Measurements from ENCODE around the gene TFF2.

The TFF2 gene

GRCh38 chr21:42383331-42383730, 32.5 kb upstream of the TFF2 start:
- DNase-seq = no peak

DNA sequence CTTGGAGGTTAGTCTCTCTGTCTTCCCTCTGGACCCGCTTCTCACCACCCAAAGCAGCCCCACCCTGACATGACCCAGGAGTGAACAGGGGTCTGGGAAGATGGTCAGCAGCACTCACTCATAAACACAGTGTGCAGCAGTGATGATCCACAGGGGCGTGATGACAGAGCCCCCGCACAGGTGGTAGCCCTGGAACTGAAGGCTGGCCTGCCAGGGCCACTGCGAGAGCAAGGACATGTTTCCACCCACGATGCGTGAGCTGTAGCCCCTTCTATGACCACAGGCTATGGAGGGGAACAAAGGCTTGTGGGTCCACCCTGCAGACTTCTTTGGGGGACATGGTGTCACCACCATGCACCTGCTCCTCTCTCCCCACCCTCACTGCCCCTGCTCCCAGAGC, 32.1 kb upstream of the TFF2 start:
- DNase-seq = no peak

DNA sequence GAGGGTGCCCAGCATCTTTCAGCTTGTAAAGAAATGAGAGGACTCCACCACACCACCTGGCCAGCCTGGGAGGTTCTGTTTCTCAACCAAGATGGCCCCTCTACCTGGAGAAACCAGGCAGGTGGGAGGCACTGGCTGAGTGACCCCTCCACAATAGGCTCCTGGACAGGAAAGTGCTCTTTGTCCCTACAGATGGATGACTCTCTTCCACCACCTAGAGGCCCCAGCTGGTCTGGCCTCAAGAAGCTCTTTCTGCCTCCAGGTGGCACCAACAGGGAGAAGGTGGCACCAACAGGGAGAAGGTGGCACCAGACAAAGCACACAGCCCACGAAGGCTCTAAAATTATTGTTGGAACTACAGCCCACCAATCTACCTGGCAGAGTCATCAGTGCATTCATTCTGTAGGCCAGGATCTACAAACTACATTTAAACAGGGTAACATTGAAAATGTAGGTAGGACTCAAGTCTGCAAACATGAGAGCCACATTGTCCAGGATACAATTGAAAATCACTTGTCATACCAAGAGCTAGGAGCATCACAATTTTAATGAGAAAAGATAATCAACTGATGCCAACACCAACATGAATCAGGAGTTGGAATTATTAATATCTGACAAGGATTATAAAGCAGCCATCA, 30.7 kb upstream of the TFF2 start:
- DNase-seq = peak; percentile 49

DNA sequence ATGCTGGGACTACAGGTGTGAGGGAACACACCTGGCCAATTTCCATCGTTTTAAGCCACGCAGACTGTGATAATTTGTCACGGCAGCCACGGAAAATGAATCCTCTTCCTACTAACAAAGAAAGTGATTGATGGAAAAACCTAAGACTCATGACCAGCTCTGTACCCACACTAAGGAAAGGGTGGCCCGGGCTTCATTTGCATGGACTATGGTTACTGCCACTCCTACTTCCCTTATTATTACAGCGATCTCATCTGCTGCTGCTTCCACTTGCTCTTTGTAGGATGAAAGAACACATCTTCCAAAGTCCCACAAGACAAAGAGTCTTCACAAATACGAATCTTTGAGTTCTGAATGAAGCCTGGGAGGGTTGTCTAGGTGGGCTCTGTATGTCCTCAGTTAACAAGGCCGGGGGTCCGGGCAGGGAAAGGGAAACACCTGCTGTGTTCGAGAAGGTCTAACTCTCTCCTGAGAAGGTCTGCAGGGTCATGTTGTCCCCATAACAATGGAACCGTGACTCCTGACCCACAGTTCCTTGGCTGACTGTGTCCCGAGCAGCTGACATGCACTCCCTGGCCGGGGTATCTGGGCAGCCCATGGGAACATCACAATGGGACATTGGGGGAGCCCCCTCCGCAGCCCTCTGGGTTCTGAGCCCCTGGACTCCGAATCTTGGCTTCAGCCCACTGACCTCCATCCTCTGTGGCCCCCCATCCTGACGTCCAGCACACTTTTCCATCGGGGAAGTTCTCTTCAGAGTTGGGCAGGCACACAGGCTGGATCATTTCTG, 28.8 kb upstream of the TFF2 start:
- no peak for DNase-seq

- no peak for DNase-seq
Measured at GRCh38 chr21:42378418-42378817, 27.6 kb upstream of the TFF2 start.

DNA sequence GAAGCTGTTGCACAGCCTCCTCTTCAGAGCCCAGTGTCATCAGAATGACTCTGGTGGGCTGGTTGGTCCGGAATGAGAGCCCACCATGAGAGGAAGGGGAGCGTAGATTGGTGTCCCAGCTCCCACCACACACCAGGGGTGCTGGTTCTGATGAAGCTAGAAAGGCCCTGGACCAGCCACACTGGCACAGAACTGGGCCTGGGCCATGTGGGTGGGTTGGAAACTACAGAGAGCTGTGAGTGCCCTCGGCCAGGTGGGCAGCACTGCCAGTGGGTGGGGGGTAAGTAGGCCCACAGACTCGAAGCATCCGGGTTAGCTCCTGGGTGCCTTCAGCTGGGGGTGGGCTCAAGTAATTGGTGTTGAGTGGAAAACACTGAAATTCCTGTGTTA, 27.2 kb upstream of the TFF2 start:
- DNase-seq = no peak

DNA sequence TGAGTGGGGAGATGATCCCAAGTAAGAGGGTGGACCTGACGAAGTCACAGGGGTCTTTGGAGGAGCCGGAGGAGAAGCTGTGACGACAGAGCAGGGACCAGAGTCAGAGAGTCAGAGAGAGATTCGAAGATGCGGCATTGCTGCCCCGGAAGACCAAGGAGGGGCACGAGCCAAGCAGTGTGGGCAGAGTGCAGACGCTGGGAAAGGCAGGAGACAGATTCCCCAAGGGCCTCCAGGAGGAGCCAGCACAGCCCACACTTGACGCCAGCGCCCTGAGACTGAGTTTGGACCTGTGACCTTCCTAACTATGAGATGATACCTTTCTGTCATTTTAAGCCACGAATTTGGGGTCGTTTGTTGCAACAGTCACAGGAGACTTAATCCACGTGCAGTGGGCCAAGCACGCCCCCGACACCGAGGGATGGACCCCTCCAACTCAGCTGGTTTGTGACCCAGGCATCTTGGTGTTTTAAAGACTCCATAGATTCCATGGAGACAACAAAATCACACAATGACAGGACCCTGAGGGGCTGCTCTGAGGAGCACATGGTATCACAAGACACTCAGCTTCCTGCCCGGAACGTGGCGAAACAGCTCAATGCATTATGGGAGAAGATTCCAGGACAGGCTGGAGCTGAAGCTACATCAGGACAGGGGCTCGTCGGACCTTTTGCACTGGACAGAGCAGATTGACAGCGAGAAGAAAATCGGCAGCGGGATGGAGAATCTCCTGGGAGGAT, 26.6 kb upstream of the TFF2 start:
- no peak for DNase-seq

- DNase-seq = no peak
Measured at GRCh38 chr21:42376338-42376982, 25.7 kb upstream of the TFF2 start.

DNA sequence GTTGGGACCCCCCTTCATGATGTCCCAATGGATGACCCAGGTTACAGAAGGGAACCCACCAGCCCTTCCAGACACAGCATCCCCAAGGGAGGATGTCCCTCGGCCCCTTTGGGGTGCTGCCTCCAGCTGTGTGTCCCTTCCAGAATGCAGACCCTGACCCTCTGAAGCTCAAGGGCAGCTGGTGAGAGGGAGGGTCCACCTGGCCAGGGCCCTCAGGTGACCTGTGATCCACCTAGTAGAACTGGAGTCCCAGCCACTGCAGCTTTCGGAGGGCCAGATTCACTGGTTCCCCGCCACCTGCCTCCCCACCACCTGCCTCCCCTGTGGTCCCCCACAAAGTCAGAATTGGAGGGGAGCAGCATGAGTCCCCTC, 25.2 kb upstream of the TFF2 start:
- no peak for DNase-seq

DNA sequence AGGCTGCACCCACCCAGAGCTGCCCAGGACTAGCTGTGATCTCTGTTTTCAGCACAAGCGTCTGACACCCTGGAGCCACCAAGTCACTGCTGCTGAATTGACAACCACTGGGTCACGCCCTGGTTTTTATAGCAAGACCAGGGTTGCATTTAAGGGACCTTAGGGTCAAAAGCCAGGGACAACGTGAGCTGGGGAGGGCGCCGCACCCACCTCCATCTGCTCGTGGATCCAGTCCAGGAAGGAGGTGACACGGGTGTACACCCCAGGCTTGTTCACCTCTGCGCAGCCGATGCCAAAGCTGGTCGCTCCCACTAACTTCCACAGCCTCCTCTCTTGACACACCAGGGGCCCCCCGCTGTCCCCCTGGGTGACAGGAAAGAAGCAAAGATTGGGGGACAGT, 24.7 kb upstream of the TFF2 start:
- DNase-seq = no peak

- DNase-seq = no peak
Measured at GRCh38 chr21:42374864-42375499, 24.2 kb upstream of the TFF2 start.

- no peak for DNase-seq
Measured at GRCh38 chr21:42374457-42374856, 23.7 kb upstream of the TFF2 start.

DNA sequence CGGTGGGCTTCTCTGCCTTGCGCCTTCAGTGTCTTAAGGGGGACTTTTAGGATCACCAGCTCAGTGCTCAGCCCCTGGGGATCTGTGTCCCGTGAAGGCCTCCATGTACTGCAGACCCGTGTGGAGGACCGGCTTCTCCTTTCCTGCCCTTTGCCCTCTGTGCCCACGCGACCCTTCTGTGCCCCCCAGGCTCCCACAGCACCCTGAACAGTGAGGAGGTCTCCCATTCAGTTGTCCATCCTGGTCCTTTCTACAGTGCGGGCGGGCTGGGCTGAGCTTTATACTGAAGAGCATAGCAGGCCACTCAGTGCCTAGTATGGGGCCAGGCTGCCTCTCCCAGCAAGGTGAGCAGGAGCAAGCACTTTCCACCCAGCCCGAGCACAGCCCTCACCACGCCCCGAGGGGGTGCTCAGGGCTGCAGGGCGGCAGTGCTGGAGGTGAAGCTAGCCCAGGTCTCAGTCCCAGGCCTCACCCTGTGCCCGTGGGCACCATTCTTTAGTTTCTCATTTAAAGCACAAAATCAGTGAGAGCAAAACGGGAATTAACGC, 23.2 kb upstream of the TFF2 start:
- no peak for DNase-seq

GRCh38 chr21:42373196-42373907, 22.6 kb upstream of the TFF2 start:
- no peak for DNase-seq

DNA sequence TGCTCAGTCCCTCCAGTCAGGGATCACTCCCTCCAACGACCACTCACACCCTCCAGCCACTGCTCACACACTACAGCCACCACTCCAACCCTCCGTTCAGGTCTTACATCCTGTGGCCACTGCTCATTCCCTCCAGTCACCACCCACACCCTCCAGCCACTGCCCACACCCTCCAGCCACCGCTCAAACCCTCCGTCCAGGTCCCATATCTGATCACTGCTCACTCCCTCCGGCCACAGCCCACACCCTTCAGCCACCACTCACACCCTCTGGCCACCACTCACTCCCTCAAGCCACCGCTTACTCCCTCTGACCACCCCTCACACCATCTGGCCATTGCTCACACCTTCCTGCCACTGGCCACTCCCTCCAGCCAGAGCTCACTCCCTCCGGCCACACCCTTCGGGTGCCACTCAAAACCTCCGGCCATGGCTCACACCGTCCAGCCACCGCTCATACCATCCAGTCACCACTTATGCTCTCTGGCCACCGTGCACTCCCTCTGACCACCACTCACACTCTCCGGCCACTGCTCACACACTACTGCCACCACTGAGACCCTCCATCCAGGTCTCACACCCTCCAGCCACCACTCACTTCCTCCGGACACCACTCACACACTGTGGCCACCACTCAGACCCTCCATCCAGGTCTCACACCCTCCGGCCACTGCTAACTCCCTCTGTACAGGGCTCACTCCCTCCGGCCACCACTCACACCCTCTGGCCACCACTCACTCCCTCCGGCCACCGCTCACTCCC, 20.3 kb upstream of the TFF2 start:
- DNase-seq = no peak

GRCh38 chr21:42369821-42370220, 19.0 kb upstream of the TFF2 start:
- no peak for DNase-seq

- no peak for DNase-seq
Measured at GRCh38 chr21:42367367-42368165, 16.8 kb upstream of the TFF2 start.

- no peak for DNase-seq
Measured at GRCh38 chr21:42366292-42367010, 15.7 kb upstream of the TFF2 start, which contains the start of gene TFF1. Gene TFF1 (minus strand): TSS chr21:42366535. CDS start chr21:42366495, 40 bp downstream.

DNA sequence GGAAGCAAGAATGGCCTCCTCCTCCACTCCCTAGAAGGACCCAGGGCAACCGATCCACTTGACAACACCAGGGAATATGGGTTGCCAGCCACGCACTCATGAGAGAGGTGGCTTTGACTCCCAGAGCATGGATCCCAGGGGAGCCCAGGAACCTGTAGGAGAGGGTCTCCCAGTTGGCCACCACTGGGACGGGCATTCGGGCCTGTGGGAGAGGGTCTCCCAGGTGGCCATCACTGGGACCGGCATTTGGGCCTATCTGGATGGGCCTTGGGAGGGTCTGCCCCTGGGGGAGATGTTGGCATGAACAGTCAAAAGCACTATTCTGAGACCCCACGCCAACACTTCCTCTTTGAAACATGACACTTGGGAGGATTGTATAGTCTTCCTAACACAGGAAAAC, 15.0 kb upstream of the TFF2 start:
- DNase-seq = no peak
